HCT116 (cell line): ENCODE results near the gene SLC7A7. TPM values are rescaled to one million over a fixed set of nuclear protein-coding genes. Genes with fewer than 3 reads are reported as not detected.

Source experiments
- ATAC-seq: fragments of 200-7000 bp; cut with Tn5 transposase; 2 replicates; pipeline ENCODE4 v1.9.1; 2020; ENCODE audit warnings: mild to moderate bottlenecking, moderate library complexity
- BruUV-seq: library from RNA; stranded (reverse); fragments of 400-500 nt; replicated peaks from 2 replicates; lab custom pipeline; 2021; lab: Mats Ljungman, UMichigan
- CTCF ChIA-PET: fragments of 300-600 bp; sonication (Branson Sonifier 250); formaldehyde crosslinking; loops from one replicate; lab custom pipeline; 2021; ENCODE audit warnings: antibody characterized with exemption; lab: Charles Lee
- POLR2A ChIA-PET: fragments of 300-600, 350-600 bp; sonication (Branson Sonifier 250); formaldehyde crosslinking; loops from one replicate; lab custom pipeline; 2021; ENCODE audit warnings: antibody characterized with exemption; lab: Charles Lee
- RAD21 ChIA-PET, 2 experiments: fragments of 300-600 bp; sonication (Branson Sonifier 250); formaldehyde crosslinking; loops; one replicate each; lab custom pipeline; 2023; ENCODE audit warnings: low total read pairs in 2 of 2; ENCODE audit not compliant: uncharacterized antibody in 2 of 2, unreplicated experiment in 2 of 2, low non-redundant PET in 1 of 2; lab: Charles Lee
- DNase-seq: peaks from one replicate; pipeline ENCODE4 v3.0.0-alpha.2; 2010; ENCODE audit warnings: low read depth, low spot score
- H2AFZ ChIP-seq: fragments of 200-600 bp; shearing (Covaris generic), sonication (generic); 2 replicates; pipeline ENCODE4 v1.6.1; 2017; ENCODE audit warnings: low read depth, mixed run types, mixed read lengths, antibody characterized with exemption, low read length; ENCODE audit not compliant: poor library complexity, severe bottlenecking
- H3K27ac ChIP-seq: 2 replicates; pipeline ENCODE4 v1.5.1; 2012; ENCODE audit warnings: low read depth, low read length
- H3K27me3 ChIP-seq: fragments of 200-600 bp; sonication (generic); 2 replicates; pipeline ENCODE4 v1.6.1; 2016; ENCODE audit warnings: mixed run types, low read length, mixed read lengths; ENCODE audit not compliant: insufficient read depth
- H3K36me3 ChIP-seq, 2 experiments: fragments of 200-500 bp in 1 of 2; fragments of 200-600 bp in 1 of 2; sonication (Bioruptor generic) in 1 of 2; sonication (generic) in 1 of 2; 2 replicates each; pipeline versions ENCODE4 v1.5.1 to v1.6.1; 2014 to 2016; ENCODE audit warnings: low read length in 2 of 2, inconsistent platforms in 1 of 2, mixed read lengths in 1 of 2, mixed run types in 1 of 2; ENCODE audit not compliant: insufficient read depth in 2 of 2, control insufficient read depth in 1 of 2
- H3K4me1 ChIP-seq, 2 experiments: fragments of 200-600 bp in 1 of 2; sonication (generic) in 1 of 2; 2 replicates each; pipeline versions ENCODE4 v1.5.1 to v1.6.1; 2012 to 2017; ENCODE audit warnings: low read length in 2 of 2, inconsistent platforms in 1 of 2, mild to moderate bottlenecking in 1 of 2, mixed read lengths in 1 of 2, mixed run types in 1 of 2, moderate library complexity in 1 of 2; ENCODE audit not compliant: insufficient read depth in 2 of 2, control insufficient read depth in 1 of 2
- H3K4me2 ChIP-seq: fragments of 200-600 bp; sonication (generic); 2 replicates; pipeline ENCODE4 v1.6.1; 2017; ENCODE audit warnings: mixed run types, low read length, mixed read lengths
- H3K4me3 ChIP-seq, 2 experiments: fragments of 200-600 bp in 1 of 2; sonication (generic) in 1 of 2; replicated peaks in 1 of 2; 2 replicates each; pipeline ENCODE4 v1.5.1; 2011 to 2016; ENCODE audit warnings: low read length in 2 of 2, control low read depth in 1 of 2, low read depth in 1 of 2, mild to moderate bottlenecking in 1 of 2, mixed read lengths in 1 of 2, mixed run types in 1 of 2
- H3K79me2 ChIP-seq: fragments of 200-600 bp; sonication (generic); 2 replicates; pipeline ENCODE4 v1.6.1; 2017; ENCODE audit warnings: mild to moderate bottlenecking, mixed run types, low read length, moderate library complexity, mixed read lengths; ENCODE audit not compliant: insufficient read depth
- H3K9ac ChIP-seq: fragments of 200-600 bp; sonication (generic); 2 replicates; pipeline ENCODE4 v1.6.1; 2016; ENCODE audit warnings: low read length, mixed read lengths
- H3K9me2 ChIP-seq: fragments of 200-600 bp; sonication (generic), shearing (Covaris generic); 2 replicates; pipeline ENCODE4 v1.6.1; 2017; ENCODE audit warnings: mixed run types, mild to moderate bottlenecking, moderate library complexity; ENCODE audit not compliant: insufficient read depth
- H3K9me3 ChIP-seq, 2 experiments: fragments of 200-500 bp in 1 of 2; fragments of 200-600 bp in 1 of 2; sonication (Bioruptor generic) in 1 of 2; sonication (generic) in 1 of 2; 2 replicates each; pipeline ENCODE4 v1.6.1; 2014 to 2017; ENCODE audit warnings: low read length in 2 of 2, mixed read lengths in 2 of 2, inconsistent platforms in 1 of 2, low read depth in 1 of 2, mild to moderate bottlenecking in 1 of 2, mixed run types in 1 of 2, moderate library complexity in 1 of 2; ENCODE audit not compliant: control insufficient read depth in 1 of 2, insufficient read depth in 1 of 2
- H4K20me1 ChIP-seq: fragments of 200-600 bp; sonication (generic), shearing (Covaris generic); 2 replicates; pipeline ENCODE4 v1.6.1; 2017; ENCODE audit warnings: mixed run types, mild to moderate bottlenecking, moderate library complexity; ENCODE audit not compliant: insufficient read depth
- CBX3 ChIP-seq: IDR thresholded peaks from 2 replicates; pipeline ENCODE4 v1.6.1; 2012; ENCODE audit warnings: low read depth
- EZH2phosphoT487 ChIP-seq: fragments of 200-600 bp; IDR thresholded peaks from 2 replicates; pipeline ENCODE4 v1.6.1; 2018; ENCODE audit warnings: antibody characterized with exemption, borderline replicate concordance
- POLR2AphosphoS5 ChIP-seq: IDR thresholded peaks from 2 replicates; pipeline ENCODE4 v1.6.1; 2011; ENCODE audit warnings: mild to moderate bottlenecking, low read depth, low read length, moderate library complexity
- RAD21 ChIP-seq: IDR thresholded peaks from 2 replicates; pipeline ENCODE4 v1.6.1; 2012; ENCODE audit warnings: low read depth, mild to moderate bottlenecking
- SIN3A ChIP-seq: IDR thresholded peaks from 2 replicates; pipeline ENCODE4 v1.6.1; 2012; ENCODE audit warnings: low read depth
- SP1 ChIP-seq: IDR thresholded peaks from 2 replicates; pipeline ENCODE4 v1.6.1; 2012; ENCODE audit warnings: low read depth
- intact Hi-C: fragments of 100-400 bp; cut with micrococcal nuclease; formaldehyde crosslinking; loops from 2 replicates; pipeline ENCODE4 v1.10.0; 2022
- total RNA-seq: library from RNA; stranded (reverse); gene quantifications from one replicate; pipeline ENCODE4 v1.2.1, GENCODE V29; 2021; ENCODE audit not compliant: unreplicated experiment
- TF ChIP-seq, protein P1 (sequence below): IDR thresholded peaks from 2 replicates; pipeline ENCODE4 v1.6.1; 2012

Gene SLC7A7
- total RNA-seq, 1 experiment from 2014 or later, result 0.27 TPM

- DNase-seq (no peak), ATAC-seq (no peak)
- Histone ChIP-seq H3K27me3 (no peaks in the 10 kb centered on the region), H3K4me2 (no peak overlapping the region), H3K9me3 (no peaks in the 10 kb centered on the region), H3K4me1 (no peaks in the 10 kb centered on the region), H3K4me3 (no peak overlapping the region), H3K9ac (no peak overlapping the region), H3K27ac (no peak overlapping the region), H4K20me1 (no peaks in the 10 kb centered on the region), H3K36me3 (peaks cover 11 to 15% of the 10 kb centered on the region in 2 experiments; a peak in 2 of 4 replicates), H3K9me2 (no peaks in the 10 kb centered on the region), H2AFZ (no peak overlapping the region), H3K79me2 (no peaks in the 10 kb centered on the region)
- intact Hi-C loops, result no loop called here
- no TSS peak for BruUV-seq
- POLR2A ChIA-PET, result no interaction called here
- CTCF ChIA-PET, result no interaction called here
- RAD21 ChIA-PET, result no interaction called here
- TF ChIP-seq EZH2phosphoT487 (no peak), SP1 (no peak), RAD21 (no peak), POLR2AphosphoS5 (no peak), CBX3 (no peak)
- TF ChIP-seq, protein P1, sequence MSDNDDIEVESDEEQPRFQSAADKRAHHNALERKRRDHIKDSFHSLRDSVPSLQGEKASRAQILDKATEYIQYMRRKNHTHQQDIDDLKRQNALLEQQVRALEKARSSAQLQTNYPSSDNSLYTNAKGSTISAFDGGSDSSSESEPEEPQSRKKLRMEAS, result no peak
These were observed 39.0 kb downstream of the SLC7A7 start for GRCh38 chr14:22776215-22776614.

DNA sequence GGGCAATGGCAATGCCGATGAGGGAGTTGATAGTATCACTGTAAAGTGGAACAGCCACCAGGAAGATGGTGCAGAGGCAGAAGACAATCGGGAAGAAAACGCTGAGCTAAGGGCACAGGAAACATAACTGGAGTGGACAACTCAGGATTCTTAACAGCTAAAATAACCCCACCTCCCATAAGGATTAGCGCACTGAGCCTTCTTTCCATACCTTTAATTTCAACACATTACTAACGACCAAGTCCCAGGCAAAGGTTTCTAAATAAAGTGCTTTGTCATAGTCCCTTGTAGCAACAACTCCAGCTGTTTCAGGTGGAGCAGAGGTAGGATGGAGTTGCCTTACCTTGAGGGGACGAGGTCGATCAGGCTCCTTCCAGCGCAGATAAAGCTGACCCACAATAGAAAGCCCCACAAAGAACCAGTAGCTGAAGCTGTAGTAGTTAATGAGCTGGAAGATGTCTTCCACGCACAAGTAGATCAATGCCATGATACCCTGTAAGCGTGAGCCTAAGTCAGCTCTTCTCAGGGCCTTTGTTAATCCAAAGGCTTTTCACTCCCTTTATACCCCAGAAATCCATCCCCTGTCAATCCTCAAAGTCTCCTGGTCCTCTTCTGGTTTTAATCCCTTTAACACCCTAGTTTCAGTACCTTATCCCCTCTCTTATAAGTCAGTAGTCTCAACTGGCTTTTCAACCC lies 41.1 kb downstream of the SLC7A7 start:
- Histone ChIP-seq H3K4me2 (no peak overlapping the region), H3K27ac (no peak overlapping the region), H3K4me3 (no peak overlapping the region), H3K9me3 (no peaks in the 10 kb centered on the region), H3K79me2 (peaks cover 6% of the 10 kb centered on the region), H3K27me3 (no peaks in the 10 kb centered on the region)
- no peak for DNase-seq
- ChIA-PET POLR2A (interaction anchor here (0.8 kb wide), 1 partner anchor 9 kb away, joined by 4 read pairs; no protein-coding TSS in a partner anchor), CTCF (no interaction called here), RAD21 (no interaction called here)
- intact Hi-C loops, result no loop called here
- 0 out of 2 replicates have a peak, but pooled peaks have one; percentile 33 for TF ChIP-seq POLR2AphosphoS5
- no peak for TF ChIP-seq SIN3A
- TF ChIP-seq, all 23 proteins: peak for 1
- Histone ChIP-seq H3K4me1 (no peaks in the 10 kb centered on the region), H3K9ac (no peak overlapping the region), H4K20me1 (no peaks in the 10 kb centered on the region), H3K36me3 (peaks cover 30 to 35% of the 10 kb centered on the region in 2 experiments), H2AFZ (no peak overlapping the region), H3K9me2 (no peaks in the 10 kb centered on the region)
- no peak for ATAC-seq
- BruUV-seq, result no TSS peak
